ENCODE measurements around the gene SRRM1.
A peak's percentile ranks its signal among the peaks of the same experiment; 100 is the strongest.
"Not testable (repeated sequence)": the region's sequence is repeated elsewhere in the genome, so short reads cannot be mapped to it uniquely, and the experiment has no call there.

SRRM1 gene

DNA sequence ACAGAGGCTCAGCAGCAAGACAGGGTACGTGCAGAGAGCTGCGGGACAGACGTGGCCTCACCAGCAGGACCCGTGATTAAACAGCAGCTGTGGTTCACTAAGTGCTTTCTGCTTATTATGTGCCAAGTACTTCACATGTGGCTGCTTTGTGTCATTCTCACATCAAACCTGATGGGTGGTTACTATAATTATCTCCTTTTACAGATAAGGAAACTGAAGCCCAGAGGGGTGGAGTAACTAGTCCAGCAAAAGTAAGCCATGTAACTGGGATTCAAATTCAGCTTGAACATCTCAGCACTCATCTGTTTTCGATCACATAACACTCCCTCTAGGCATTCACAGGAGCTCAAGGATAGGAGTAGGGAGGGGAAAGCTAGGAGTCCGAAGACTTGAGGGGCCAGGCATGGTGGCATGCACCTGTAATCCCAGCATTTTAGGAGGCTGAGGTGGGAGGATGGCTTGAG is 51.3 kb downstream of the SRRM1 start:
- no peak for DNase-seq (ENCODE audit: low spot score)

DNA sequence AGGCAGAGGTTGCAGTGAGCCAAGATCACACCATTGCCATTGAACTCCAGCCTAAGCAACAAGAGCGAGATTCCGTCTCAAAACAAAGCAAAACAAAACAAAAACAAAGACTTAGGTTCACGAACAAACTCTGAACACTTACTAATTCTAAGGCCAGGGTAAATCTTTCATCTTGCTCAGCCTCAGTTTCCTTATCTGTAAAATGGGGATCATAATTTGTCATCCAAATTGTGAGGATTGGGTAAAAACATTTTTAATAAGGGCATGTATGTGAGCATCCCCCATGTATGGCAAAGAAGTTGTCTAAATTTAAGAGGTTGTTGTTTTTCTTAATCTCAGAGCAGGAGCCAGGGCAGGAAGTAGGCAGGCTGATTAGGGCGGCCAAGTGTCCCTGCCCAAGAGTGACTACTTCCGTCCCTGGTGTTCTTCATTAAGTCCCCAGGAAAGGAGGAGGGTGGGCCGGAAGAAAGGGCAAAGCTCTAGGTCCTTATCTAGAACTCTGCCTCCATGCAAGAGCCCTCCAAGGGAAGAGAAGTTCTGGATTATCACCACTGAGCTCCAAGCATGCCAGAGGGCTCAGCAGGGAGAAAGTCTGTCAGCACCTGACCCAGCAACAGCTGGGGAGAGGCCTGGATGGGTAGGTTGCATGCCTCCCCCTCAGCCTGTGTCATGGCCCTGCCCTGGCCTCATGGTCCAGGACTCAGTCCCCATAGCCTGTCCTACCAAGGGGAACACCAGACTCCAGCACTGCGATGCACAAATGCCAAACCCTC is 52.3 kb downstream of the SRRM1 start:
- DNase-seq (ENCODE audit: low spot score): no peak

GRCh38 chr1:24696041-24696755 is 53.1 kb downstream of the SRRM1 start:
- DNase-seq (ENCODE audit: low spot score): no peak

DNA sequence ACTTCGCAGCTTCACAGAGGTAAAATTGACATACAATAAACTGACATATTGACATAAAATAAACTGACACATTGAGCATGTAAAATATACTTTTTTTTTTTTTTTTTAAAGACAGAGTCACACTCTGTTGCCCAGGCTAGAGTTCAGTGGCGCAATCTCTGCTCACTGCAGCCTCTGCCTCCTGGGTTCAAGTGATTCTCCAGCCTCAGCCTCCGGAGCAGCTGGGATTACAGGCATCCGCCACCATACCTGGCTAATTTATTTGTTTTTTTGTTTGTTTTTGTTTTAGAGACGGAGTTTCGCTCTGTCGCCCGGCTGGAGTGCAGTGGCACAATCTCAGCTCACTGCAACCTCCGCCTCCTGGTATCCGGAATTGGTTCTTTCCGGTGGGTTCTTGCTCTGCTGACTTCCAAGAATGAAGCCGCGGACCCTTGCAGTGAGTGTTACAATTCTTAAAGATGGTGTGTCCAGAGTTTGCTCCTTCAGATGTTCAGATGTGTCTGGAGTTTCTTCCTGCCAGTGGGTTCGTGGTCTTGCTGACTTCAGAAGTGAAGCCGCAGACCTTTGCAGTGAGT is 53.7 kb downstream of the SRRM1 start:
- DNase-seq (ENCODE audit: low spot score): no peak

DNA sequence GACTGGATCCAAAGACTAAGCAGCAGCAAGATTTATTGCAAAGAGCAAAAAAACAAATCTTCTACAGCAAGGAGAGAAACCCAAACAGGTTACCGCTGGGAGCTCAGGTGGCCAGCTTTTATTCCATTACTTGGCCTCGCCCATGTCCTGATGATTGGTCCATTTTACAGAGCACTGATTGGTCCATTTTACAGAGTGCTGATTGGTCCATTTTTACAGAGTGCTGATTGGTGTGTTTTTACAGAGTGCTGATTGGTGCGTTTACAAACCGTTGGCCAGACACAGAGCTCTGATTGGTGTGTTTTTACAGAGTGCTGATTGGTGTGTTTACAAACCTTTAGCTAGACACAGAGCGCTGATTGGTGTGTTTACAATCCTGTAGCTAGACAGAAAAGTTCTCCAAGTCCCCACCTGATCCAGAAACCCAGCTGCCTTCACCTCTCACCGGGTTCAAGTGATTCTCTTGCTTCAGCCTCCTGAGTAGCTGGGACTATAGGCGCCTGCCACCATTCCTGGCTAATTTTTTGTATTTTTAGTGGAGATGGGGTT is 54.4 kb downstream of the SRRM1 start:
- DNase-seq (ENCODE audit: low spot score): not testable (repeated sequence)

DNA sequence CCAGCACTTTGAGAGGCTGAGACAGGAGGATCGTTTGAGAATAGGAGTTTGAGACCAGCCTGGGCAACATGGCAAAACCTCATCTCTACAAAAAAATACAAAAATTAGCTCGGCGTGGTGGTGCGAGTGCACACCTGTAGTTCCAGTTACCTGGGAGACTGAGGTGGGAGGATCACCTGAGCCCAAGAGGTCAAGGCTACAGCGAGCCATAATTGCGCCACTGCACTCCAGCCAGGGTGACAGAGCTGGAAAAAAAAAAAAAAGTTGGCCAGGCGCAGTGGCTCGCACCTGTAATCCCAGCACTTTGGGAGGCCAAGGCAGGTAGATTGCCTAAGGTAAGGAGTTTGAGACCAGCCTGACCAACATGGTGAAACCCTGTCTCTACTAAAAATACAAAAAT is 55.2 kb downstream of the SRRM1 start:
- DNase-seq (ENCODE audit: low spot score): not testable (repeated sequence)

DNA sequence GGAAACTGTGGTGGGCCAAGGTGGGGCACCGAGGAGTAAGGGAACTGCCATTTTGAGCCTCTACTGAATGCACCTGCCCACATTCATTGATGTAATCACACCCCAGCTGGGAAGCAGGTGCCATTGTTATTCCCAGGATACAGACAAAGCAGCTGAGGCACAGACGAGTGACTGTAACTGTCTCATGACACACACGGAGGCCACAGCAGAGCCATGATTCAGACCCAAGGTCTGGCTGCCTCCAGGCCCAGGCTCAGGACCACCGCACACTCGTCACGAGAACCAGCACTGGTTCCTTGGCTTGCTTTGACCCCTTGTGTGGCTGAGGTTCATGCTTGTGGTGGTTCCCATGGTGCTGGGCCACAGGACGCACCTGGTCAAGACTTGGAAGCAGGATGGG is 56.5 kb downstream of the SRRM1 start:
- no peak for DNase-seq (ENCODE audit: low spot score)

DNA sequence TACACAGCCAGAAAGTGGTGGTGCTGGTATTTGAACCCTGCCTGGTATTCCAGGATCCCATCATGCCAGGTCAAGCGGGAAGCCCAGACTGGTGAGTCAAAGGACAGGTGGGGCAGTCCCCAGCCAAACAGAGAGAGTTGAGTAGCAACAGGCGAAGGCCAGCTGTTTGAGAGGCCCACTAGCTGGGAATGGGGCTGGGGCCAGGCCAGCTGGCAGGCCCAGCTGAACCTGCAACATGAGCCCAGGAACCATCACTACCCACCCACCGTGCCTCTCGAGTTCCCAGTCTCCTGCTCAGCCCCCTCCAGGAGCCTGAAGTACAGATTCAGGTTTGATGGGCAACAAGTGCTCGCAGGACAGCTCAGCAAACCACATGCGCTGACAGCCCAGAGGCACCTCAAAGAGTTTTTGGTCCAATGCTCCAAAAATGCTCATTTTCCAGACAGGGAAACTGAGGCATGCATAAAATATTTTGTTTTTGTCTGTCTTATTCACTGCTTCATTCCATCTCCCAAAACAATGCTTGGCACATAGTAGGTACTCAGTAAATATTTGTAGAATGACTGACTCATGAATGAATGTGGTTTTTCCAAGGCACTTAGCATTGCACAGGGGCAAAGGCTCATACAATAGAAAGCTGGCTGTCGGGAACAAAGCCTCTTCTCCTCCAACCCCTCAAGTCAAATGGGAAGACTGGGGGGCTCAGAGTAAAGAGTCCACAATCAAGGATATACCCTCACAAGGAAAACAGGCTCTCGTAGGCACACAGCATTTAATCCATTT is 59.6 kb downstream of the SRRM1 start:
- DNase-seq (ENCODE audit: low spot score): no peak

DNA sequence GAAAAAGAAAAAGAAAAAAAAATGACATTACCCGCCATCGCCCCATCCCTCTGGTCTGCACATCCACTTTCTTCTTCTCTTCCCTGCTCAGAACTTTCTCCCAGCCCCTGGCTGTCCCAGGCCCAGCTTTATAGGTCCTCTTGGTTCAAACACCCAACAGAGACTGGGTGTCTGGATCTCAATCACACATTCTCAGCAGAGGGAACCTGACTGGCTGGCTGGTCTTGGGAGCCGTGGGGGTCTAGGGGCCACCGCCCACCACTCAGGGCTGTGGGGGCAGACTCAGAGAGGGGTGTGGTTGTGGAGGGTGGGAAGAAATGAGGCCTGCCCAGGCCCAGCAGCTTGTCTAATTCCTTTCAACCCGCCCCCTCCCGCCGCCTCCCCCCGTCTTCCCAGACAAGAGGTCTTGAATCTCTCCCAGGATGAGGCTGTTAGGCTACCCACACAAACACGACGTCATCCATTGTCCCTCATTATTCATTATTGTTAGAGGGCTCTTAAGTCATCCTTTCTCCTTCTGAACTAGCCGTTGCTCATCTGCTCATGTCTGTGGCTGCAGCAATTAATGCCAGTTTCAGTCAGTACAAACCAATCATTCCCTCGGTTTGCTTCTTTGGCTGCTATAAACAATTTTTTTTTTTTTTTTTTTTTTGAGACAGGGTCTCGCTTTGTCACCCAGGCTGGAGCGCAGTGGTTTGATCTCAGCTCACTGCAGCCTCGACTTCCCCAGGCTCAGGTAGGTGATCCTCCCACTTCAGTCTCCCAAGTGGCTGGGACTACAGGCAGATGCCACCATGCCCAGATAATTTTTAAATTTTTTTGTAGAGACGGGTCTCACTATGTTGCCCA is 61.5 kb downstream of the SRRM1 start:
- peak; percentile 94 for DNase-seq (ENCODE audit: low spot score)

GRCh38 chr1:24705260-24706073 is 62.4 kb downstream of the SRRM1 start:
- DNase-seq (ENCODE audit: low spot score): peak; percentile 93

GRCh38 chr1:24706074-24706389 is 62.9 kb downstream of the SRRM1 start:
- DNase-seq (ENCODE audit: low spot score): not testable (repeated sequence)

DNA sequence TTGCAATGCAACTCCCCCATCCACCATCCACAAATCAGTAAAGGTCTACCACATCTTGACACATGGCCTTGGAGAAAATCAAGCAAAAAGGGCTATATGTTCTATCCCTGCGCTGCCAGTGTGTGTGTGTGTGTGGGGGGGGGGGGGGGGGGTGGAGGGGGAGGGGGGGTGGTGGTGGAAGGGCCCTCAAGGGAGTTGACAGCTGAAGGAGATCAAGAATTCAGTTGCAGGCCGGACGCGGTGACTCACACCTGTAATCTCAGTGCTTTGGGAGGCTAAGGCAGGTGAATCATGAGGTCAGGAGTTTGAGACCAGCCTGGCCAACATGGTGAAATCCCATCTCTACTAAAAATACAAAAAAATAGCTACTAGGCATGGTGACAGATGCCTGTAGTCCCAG is 64.6 kb downstream of the SRRM1 start:
- no peak for DNase-seq (ENCODE audit: low spot score)

- peak; percentile 35 for DNase-seq (ENCODE audit: low spot score)
Observed at GRCh38 chr1:24708938-24709337, 65.8 kb downstream of the SRRM1 start.

DNA sequence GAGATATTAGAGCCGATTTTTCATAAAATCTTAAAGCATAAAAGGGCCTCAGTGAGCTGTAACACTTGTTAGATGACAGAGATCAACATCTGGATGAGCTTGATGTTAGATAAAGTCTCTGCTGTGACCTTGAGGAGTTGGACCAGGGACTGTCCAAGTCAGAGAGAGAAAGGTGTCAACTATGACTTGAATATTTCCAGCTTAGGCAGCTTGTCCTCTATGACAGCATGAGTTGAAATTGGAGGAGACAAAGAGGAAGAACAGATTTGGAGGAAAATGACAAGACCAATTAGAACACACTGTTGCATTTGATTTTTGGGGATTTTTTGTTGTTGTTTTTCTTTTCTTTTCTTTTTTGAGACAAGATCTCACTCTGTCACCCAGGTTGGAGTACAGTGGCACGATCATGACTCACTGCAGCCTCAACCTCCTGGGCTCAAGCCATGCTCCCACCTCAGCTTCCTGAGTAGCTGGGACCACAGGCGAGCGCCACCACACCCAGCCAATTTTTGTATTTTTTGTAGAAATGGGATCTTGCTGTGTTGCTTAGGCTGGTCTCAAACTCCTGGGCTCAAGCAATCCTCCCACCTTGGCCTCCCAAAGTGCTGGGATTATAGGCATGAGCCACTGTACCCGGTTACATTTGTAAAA is 66.8 kb downstream of the SRRM1 start:
- no peak for DNase-seq (ENCODE audit: low spot score)

DNA sequence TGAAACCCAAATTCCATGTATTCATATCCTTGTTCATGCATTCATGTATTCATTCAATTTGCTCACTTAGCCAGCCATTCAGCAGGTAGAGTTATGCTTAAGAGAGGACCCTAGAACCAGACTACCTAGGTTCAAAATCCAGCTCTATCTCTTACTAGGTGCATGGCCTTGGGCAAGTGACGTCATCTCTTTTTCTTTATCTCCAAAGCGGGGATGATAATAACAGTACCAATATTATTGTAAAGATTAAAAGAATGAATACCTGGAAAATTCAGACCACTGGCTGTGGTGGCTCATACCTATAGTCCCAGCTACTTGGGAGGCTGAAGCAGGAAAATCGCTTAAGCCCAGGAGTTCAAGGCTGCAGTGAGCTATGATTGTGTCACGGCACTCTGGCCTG is 68.2 kb downstream of the SRRM1 start:
- no peak for DNase-seq (ENCODE audit: low spot score)

- DNase-seq (ENCODE audit: low spot score): no peak
Observed at GRCh38 chr1:24713176-24713575, 70.1 kb downstream of the SRRM1 start.

- DNase-seq (ENCODE audit: low spot score): no peak
Observed at GRCh38 chr1:24713736-24714135, 70.6 kb downstream of the SRRM1 start.

DNA sequence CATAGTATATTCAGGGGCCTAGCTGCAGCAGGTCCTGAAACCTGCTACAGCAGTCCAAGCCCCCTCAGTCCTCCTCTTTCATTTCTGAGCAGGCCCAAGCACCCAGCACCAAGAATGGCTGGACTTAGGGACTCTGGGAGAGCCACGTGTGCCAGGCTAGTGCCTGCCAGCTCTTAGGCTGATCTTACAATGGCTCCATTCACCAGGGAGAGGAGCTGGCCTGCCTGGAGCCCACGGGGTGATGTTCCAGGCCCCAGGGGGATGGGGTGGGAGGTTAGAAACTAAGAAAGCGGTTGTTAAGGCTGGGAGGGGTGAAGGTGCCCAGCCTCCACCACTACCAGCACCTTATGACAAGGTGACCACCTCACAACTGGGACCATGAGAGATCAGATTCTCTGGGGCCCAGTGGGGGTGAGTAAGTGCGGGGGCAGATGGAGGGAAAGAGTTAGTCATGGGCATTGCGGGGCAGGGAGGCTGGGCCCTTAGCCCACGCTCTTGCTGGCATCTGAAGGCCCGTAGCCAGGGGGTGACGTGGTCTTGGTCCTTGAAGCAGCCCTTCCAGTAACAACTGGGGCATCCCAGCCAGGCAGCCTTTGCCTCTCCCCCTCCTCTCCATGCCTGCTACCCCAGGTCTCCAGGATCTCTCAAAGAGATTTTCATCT is 71.9 kb downstream of the SRRM1 start:
- DNase-seq (ENCODE audit: low spot score): peak; percentile 97

DNA sequence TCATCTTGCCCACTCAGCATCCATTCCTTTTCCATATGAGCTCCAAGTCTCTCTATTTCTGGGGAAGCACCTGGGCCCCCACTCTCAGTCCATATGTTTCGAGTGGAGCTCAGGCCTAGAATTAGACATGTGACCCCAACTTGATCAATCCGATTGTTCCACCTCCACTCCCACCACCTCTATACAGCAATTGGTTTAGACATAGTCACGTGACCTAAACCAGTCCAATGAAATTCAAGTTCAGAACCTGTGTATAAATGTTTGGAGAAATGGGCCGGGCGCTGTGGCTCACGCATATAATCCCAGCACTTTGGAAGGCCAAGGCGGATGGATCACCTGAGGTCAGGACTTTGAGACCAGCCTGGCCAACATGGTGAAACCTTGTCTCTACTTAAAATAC is 72.6 kb downstream of the SRRM1 start:
- DNase-seq (ENCODE audit: low spot score): no peak
